Mesenteric fat pad (tissue), 1 donor: ENCODE data around the gene SLC24A5. TPM values are rescaled to one million over a fixed set of nuclear protein-coding genes. Genes with fewer than 3 reads are reported as not detected.

Experiments
- DNase-seq: peaks from one replicate; pipeline ENCODE4 v3.0.0-alpha.2; 2020; ENCODE audit warnings: low spot score
- total RNA-seq: library from RNA; stranded (reverse); fragmentation: NEBNext Ultra II Directional; extraction: Animal tissue kit (Norgen Biotek cat#: 25700); gene quantifications from one replicate; pipeline ENCODE4 v1.2.1, GENCODE V29; 2021
- donor health status: DM: yes; HTN: yes; CAD: no.

The SLC24A5 gene
- total RNA-seq, 1 donor from 2014 or later, result not detected

DNA sequence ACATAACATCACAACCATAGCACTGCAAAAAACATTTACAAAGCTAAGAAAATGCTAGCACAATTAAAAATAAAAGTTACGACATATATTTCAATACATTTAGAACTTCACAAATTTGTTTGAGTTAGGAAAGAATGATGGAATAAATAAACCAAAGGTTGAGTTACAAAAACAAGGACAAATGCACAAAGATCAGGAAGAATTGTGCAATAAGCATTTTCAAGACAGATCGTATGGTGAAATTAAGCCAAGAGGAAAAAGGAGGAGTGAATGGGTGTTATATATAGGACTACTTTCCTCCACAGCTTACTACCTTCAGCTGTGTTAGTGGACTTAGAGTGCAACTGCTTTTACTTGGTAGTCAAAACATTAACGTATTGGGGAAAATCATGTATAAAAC, 64.7 kb downstream of the SLC24A5 start:
- no peak for DNase-seq

- no peak for DNase-seq
Observed at GRCh38 chr15:48186271-48186670, 65.5 kb downstream of the SLC24A5 start.

DNA sequence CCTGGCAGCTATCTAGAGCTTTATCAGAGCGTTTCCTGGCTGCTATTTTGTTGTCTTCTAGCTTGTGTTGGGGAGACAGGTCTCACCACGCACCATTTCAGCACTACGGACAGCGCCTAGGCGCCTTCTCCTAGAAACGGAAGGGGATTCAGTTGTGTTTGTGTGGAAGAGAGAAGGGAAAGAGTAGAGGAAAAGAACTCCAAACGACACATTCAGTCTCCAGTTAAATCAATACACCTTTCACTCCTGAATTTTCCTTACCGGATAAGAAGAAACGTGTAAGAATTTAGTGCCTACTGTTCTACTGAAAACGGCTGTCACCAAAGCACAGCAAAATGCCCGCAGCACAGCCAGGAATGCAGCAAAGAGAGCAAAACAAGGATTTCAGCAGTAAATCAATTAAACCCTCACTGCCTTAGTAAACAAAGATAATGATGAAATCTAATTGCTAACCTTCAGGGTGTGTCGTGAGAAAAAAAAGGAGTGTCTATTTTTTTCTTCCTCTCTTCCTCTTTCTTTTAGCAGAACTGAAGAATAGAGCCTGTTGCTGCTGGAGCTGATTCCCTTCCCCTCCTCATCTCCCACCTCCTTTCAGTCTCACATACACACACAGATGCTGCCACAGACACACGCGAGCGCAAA, 70.3 kb downstream of the SLC24A5 start:
- DNase-seq, result no peak

- DNase-seq, result no peak
Observed at GRCh38 chr15:48191574-48192225, 70.9 kb downstream of the SLC24A5 start, which contains the start of gene CTXN2. Gene CTXN2, plus strand, starts transcription at chr15:48191665. Its CDS starts 9,636 bp downstream, at chr15:48201301.

Other genes with a start within 250 kb of the SLC24A5 start
- gene MYEF2, start 57.3 kb downstream of the SLC24A5 start, total RNA-seq, result 11.0 TPM
- not detected for gene CTXN2, start 70.7 kb downstream of the SLC24A5 start, total RNA-seq
- not detected for gene SLC12A1, start 85.3 kb downstream of the SLC24A5 start, total RNA-seq
- 53.9 TPM for gene DUT, start 210.4 kb downstream of the SLC24A5 start, total RNA-seq